IPS-18a (cell line): ENCODE measurements around the gene ZBTB39.

Experiments used
- H3K27ac ChIP-seq: one replicate; pipeline ENCODE4 v1.5.1; 2013; ENCODE audit warnings: low read length
- H3K27me3 ChIP-seq: one replicate; pipeline ENCODE4 v1.6.1; 2013; ENCODE audit warnings: mild to moderate bottlenecking, low read length; ENCODE audit not compliant: control insufficient read depth, insufficient read depth
- H3K36me3 ChIP-seq: one replicate; pipeline ENCODE4 v1.6.1; 2013; ENCODE audit warnings: low read depth, low read length; ENCODE audit not compliant: control insufficient read depth
- H3K4me1 ChIP-seq: one replicate; pipeline ENCODE4 v1.6.1; 2013; ENCODE audit warnings: low read depth, low read length; ENCODE audit not compliant: control insufficient read depth
- H3K4me3 ChIP-seq: one replicate; pipeline ENCODE4 v1.5.1; 2013; ENCODE audit warnings: low read length
- H3K9ac ChIP-seq: one replicate; pipeline ENCODE4 v1.6.1; 2013; ENCODE audit warnings: mild to moderate bottlenecking, low read length, moderate library complexity
- H3K9me3 ChIP-seq: one replicate; pipeline ENCODE4 v1.6.1; 2013; ENCODE audit warnings: low read depth, low read length; ENCODE audit not compliant: control insufficient read depth

Gene ZBTB39

DNA sequence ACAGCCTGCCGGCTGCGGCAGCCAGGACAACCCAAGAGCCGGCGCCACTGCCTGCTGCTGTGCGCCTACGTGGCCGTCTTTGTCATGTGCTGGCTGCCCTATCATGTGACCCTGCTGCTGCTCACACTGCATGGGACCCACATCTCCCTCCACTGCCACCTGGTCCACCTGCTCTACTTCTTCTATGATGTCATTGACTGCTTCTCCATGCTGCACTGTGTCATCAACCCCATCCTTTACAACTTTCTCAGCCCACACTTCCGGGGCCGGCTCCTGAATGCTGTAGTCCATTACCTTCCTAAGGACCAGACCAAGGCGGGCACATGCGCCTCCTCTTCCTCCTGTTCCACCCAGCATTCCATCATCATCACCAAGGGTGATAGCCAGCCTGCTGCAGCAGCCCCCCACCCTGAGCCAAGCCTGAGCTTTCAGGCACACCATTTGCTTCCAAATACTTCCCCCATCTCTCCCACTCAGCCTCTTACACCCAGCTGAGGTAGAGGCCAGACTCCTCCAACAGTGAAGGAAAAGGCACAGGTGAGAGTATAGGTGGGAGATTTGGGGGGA is 10.3 kb downstream of the ZBTB39 start:
- H3K4me3 ChIP-seq, result no peak overlapping the region
- no peaks in the 10 kb centered on the region for H3K9me3 ChIP-seq
- no peak overlapping the region for H3K27ac ChIP-seq
- no peak overlapping the region for H3K9ac ChIP-seq
- no peaks in the 10 kb centered on the region for H3K4me1 ChIP-seq
- no peaks in the 10 kb centered on the region for H3K27me3 ChIP-seq
- H3K36me3 ChIP-seq, result peaks cover 7% of the 10 kb centered on the region

DNA sequence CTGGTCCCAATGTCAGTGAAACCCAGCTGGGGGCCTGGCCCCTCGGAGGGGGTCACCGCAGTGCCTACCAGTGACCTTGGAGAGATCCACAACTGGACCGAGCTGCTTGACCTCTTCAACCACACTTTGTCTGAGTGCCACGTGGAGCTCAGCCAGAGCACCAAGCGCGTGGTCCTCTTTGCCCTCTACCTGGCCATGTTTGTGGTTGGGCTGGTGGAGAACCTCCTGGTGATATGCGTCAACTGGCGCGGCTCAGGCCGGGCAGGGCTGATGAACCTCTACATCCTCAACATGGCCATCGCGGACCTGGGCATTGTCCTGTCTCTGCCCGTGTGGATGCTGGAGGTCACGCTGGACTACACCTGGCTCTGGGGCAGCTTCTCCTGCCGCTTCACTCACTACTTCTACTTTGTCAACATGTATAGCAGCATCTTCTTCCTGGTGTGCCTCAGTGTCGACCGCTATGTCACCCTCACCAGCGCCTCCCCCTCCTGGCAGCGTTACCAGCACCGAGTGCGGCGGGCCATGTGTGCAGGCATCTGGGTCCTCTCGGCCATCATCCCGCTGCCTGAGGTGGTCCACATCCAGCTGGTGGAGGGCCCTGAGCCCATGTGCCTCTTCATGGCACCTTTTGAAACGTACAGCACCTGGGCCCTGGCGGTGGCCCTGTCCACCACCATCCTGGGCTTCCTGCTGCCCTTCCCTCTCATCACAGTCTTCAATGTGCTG is 11.0 kb downstream of the ZBTB39 start:
- no peak overlapping the region for H3K27ac ChIP-seq
- H3K4me1 ChIP-seq, result no peaks in the 10 kb centered on the region
- no peak overlapping the region for H3K9ac ChIP-seq
- peaks cover under 1% of the 10 kb centered on the region for H3K36me3 ChIP-seq
- H3K4me3 ChIP-seq, result no peak overlapping the region
- H3K27me3 ChIP-seq, result no peaks in the 10 kb centered on the region
- H3K9me3 ChIP-seq, result no peaks in the 10 kb centered on the region

DNA sequence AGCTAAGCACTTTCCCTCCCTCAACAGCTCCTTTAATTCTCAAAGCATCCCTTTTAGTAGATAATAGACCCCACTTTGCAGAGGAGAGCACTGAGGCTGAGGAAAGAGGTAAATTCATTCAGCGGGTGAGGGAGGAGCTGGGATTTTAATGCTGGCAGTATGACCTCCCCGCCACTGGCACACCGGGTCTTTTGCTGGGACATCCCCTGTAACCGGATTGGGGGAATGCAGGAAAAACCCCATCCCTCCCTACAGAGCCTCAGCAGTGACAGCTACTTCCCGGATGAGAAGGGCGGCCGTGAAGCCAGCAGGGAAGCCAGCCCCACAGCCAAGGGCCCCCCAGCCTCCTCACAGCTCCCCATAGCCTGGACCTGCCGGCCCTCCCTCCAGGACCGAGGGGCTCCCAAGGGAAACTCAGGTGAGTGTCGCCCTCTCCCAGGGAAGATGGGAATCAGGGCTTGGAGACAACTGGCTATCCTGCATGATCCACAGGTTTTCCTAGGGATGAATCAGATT is 12.1 kb downstream of the ZBTB39 start:
- Histone ChIP-seq H3K4me1 (no peaks in the 10 kb centered on the region), H3K9me3 (no peaks in the 10 kb centered on the region), H3K36me3 (no peaks in the 10 kb centered on the region), H3K27me3 (no peaks in the 10 kb centered on the region), H3K27ac (no peak overlapping the region), H3K4me3 (no peak overlapping the region), H3K9ac (no peak overlapping the region)

DNA sequence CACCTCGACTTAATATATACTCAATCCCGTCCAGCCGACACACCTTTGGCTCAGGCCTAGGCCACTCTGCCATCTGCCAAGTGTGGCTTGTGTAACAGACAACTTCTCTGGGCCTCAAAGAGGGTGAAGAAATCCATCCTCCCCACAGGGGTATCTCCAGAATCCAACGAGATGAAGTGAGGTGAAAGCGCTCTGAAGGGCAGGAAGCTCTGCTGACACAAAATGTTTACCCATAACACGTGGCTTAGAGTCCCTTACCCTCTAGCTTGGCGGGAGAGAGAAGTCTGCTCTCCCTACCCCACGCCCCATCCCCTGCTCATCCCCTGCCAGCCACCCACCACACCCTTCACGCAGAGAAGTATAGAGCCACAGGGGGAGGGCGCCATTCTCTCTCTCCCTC is 13.0 kb downstream of the ZBTB39 start:
- H3K9ac ChIP-seq, result no peak overlapping the region
- no peaks in the 10 kb centered on the region for H3K27me3 ChIP-seq
- no peaks in the 10 kb centered on the region for H3K9me3 ChIP-seq
- H3K4me3 ChIP-seq, result no peak overlapping the region
- H3K36me3 ChIP-seq, result no peaks in the 10 kb centered on the region
- H3K27ac ChIP-seq, result no peak overlapping the region
- peaks cover under 1% of the 10 kb centered on the region for H3K4me1 ChIP-seq

DNA sequence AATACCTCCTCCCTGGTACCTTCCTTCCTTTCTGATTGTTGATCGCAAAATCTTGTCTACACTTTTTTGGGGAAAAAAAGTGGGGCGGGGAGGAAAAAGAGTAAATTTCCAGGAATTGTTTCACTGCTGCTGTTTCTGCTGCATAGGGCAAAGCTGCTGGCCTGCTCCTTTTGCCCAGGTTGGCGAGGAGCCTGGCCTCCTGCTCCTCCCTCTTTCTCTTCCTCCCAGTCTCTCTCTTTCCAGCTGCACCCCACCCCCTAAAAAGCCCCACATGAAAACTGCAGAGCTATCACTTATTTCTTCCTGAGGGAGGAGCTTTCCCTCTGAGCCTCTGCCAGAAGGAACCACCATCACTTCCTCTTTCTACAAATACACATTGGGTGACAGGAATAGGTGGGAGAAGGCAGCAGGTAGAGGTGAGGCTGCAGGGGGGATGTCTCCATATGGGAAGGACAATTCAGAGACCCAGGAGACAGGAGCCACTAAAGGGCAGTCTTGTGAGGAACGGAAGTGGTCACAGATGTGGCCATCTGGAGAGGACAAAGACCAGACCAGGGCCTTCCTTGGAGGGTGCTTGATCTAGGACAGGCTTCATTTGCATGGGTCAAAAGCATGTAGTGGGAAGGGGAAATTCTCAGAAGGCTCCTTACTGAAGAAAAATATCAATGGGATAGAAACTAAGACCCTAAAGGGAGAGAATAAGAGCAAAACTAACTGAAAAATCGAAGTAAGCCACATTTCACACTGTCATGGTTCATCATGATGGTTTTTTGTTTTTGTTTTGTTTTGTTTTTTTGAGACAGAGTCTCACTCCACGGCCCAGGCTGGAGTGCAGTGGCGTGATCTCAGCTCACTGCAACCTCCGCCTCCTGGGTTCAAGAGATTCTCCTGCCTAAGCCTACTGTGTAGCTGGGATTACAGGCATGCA is 14.8 kb downstream of the ZBTB39 start:
- Histone ChIP-seq H3K9me3 (no peaks in the 10 kb centered on the region), H3K27me3 (no peaks in the 10 kb centered on the region), H3K36me3 (no peaks in the 10 kb centered on the region), H3K4me1 (peaks cover 8% of the 10 kb centered on the region), H3K27ac (no peak overlapping the region), H3K4me3 (no peak overlapping the region), H3K9ac (no peak overlapping the region)

DNA sequence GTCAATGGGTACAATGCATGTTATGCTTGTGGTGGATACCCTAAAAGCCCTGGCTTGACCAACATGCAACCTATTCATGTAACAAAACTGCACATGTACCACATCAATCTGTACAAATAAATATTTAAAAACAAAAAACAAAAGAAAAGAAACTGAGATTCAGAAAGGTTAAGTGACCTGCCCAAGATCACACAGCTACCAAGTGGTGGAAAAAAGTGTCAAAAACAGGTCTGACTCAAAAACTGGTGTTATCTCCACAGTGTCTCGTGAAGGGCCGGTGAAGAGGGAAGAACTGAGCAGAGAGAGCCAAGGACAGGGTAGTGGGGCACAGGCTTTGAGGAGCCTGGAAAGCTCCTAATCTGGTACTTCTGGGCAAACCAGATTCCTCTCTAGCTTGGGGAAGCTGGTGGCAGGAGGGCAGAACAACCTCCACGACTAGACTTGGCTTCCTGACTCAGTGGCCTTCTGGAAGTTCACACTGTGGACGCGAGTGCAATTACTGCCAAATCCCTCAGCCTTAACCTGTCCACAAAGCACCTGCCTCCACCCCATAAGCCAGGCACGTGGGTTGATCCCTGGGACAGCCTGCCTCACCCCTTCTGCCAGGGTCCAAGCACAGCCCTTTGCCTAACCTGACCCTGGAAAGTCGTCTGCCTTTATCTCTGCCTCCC is 15.6 kb downstream of the ZBTB39 start:
- no peaks in the 10 kb centered on the region for H3K36me3 ChIP-seq
- H3K27me3 ChIP-seq, result no peaks in the 10 kb centered on the region
- no peaks in the 10 kb centered on the region for H3K9me3 ChIP-seq
- no peak overlapping the region for H3K4me3 ChIP-seq
- H3K27ac ChIP-seq, result no peak overlapping the region
- H3K4me1 ChIP-seq, result peaks cover 8% of the 10 kb centered on the region
- H3K9ac ChIP-seq, result no peak overlapping the region

DNA sequence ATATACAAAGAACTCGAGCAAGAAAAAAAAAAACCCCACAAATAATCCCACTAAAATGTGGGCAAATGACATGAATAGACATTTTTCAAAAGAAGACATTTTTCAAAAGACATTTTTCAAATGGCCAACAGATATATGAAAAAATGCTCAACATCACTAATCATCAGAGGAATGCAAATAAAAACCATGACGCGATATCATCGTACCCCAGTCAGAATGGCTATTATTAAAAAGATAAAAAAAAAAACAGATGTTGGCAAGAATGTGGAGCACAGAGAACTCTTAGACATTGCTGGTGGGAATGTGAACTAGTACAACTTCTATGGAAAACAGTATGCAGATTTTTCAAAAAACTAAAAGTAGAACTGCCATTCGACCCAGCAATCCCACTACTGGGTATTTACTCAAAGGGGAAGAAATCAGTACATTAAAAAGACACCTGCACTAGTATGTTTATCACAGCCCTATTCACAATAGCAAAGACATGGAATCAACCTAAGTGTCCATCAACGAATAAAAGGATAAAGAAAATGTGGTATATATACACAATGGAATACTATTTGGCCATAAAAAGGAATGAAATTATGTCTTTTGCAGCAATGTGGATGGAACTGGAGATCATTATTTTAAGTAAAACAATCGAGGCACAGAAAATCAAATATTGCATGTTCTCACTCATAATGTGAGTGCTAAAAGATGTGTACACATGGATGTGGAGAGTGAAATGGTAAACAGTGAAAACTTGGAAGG is 16.3 kb downstream of the ZBTB39 start:
- peaks cover 8% of the 10 kb centered on the region for H3K4me1 ChIP-seq
- no peak overlapping the region for H3K9ac ChIP-seq
- no peaks in the 10 kb centered on the region for H3K36me3 ChIP-seq
- H3K4me3 ChIP-seq, result no peak overlapping the region
- H3K9me3 ChIP-seq, result no peaks in the 10 kb centered on the region
- no peaks in the 10 kb centered on the region for H3K27me3 ChIP-seq
- no peak overlapping the region for H3K27ac ChIP-seq

DNA sequence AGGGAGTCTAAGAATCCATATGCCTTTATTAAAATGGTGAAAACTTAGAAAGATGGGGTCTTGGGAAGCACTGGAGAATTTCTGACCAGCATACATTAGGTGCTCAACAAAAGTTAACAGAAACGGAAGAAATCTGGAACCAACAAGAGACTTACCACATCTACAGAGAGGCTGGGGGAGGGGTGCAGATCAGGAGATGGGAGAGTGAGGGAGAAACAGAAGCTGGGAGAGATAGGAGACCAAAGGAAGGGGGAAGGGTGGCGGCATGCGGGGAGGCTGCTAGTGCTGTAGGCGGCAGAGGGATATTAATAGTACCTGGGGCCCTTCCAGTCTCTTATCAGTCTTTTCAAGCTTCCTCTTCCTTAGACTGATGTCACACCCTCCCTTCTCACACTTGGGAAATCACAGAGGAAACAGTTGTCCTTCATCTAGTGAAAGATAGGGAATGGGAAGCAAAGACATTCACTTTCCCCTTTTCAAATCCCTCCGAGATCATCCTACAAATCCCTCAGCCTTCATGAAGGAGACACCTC is 18.1 kb downstream of the ZBTB39 start:
- no peaks in the 10 kb centered on the region for H3K9me3 ChIP-seq
- no peaks in the 10 kb centered on the region for H3K27me3 ChIP-seq
- peaks cover 8% of the 10 kb centered on the region for H3K4me1 ChIP-seq
- H3K27ac ChIP-seq, result no peak overlapping the region
- no peak overlapping the region for H3K9ac ChIP-seq
- no peaks in the 10 kb centered on the region for H3K36me3 ChIP-seq
- no peak overlapping the region for H3K4me3 ChIP-seq

DNA sequence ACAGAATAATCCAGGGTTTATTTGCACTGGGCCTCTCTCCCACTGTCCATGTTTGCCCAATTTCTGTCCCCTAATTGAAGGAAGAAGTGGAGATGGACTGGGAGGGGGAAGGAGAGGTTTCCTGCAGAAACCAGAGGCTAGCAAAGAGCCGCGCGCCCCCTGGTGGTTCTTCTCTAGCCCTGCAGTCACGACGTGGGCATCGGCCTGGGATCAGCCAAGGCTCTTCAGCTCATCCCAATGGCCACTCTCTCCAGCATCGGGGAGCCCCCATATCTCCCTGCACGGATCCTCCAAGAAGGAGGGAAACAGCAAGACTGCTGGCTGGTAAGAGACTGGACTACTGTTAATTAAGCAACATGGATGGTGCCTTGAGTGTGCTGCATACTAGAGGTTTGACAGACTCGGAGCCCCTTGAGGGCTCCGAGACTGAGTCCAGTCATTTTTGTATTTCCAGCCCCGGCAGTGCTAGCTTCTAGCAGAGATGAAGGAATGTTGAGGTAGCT is 18.7 kb downstream of the ZBTB39 start:
- Histone ChIP-seq H3K4me3 (no peak overlapping the region), H3K4me1 (peaks cover 8% of the 10 kb centered on the region), H3K27me3 (no peaks in the 10 kb centered on the region), H3K36me3 (no peaks in the 10 kb centered on the region), H3K9me3 (no peaks in the 10 kb centered on the region), H3K27ac (no peak overlapping the region), H3K9ac (no peak overlapping the region)

DNA sequence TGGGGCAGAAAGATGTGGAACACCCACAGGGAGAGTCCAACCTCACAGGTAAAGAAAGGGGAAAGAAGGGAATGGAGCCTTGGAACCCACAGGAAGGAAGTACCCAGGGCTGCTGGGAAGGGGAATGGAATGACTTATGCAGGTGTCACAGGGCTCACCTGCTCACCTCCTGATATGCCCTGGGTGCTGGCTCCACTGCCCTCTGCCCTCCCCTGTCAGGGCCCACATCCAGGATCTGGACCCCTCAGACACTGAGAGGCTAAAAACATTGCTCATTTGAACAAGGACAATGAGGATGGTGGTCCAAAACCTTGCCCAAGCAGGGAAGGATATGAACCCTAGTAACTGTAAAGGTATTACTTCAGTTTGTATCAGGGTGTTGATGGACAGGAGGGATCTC is 19.3 kb downstream of the ZBTB39 start:
- no peak overlapping the region for H3K27ac ChIP-seq
- H3K4me1 ChIP-seq, result peaks cover 8% of the 10 kb centered on the region
- no peaks in the 10 kb centered on the region for H3K27me3 ChIP-seq
- H3K36me3 ChIP-seq, result no peaks in the 10 kb centered on the region
- no peaks in the 10 kb centered on the region for H3K9me3 ChIP-seq
- no peak overlapping the region for H3K9ac ChIP-seq
- H3K4me3 ChIP-seq, result no peak overlapping the region
